IPS-11a (cell line): ENCODE results near the gene B9D2.
"Not testable (repeated sequence)": the region's sequence is repeated elsewhere in the genome, so short reads cannot be mapped to it uniquely, and the experiment has no call there.

Experiments used
- H3K4me3 ChIP-seq: one replicate; pipeline ENCODE4 v1.5.1; 2013; ENCODE audit warnings: low read depth, low read length, control low read depth

The B9D2 gene

GRCh38 chr19:41363753-41364523, at the start of gene B9D2:
Gene B9D2, minus strand, starts transcription at chr19:41364149. Its CDS starts 630 bp downstream, at chr19:41363519.
- peak within 1 kb of the TSS; percentile 97 for H3K4me3 ChIP-seq

- no peak overlapping the region for H3K4me3 ChIP-seq
These were observed 49.0 kb upstream of the B9D2 start for GRCh38 chr19:41412953-41413352.

- H3K4me3 ChIP-seq = no peak overlapping the region
These were observed 48.0 kb upstream of the B9D2 start for GRCh38 chr19:41411968-41412265.

DNA sequence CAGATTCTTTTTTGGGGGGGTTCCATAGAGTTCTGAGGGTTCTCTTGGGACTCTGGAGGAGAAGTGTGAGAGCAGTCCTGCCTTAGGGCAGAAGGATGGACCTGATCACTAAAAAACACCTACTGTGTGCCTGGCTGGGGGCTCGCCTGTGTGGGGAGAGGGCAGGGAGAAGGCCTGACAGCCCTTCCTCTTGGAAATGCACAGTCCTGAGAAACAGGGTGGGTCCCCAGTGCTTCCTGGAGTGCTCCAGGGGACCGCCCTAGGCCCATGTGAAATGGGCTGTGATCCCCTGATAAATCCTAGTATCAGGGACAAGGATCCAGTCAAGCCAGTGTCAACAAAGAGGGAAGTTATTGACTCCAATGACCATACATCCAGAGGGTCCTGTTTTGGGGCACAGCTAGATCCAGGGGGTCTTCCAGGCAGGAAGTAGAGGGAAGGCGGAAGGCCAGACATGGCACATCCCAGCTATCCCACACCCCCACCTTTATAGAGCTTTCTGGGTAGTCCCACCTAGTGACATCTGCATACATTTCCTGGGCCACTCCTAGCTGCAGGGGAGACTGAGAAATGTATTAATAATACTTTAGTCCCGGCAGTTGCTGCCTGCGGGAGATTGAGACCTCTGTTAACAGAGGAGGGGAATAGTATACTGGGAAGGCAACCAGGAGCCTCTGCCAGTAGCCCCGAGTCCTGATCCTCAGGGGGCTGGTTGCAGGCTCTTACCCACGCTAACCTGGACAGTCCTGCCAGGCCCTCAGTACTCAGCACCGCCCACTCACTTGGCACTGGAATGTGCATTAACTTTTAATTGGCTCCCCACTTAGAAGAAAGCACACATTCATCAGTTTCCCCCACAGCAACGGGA, 47.4 kb upstream of the B9D2 start:
- no peak overlapping the region for H3K4me3 ChIP-seq

- no peak overlapping the region for H3K4me3 ChIP-seq
These were observed 46.5 kb upstream of the B9D2 start for GRCh38 chr19:41410336-41411054.

DNA sequence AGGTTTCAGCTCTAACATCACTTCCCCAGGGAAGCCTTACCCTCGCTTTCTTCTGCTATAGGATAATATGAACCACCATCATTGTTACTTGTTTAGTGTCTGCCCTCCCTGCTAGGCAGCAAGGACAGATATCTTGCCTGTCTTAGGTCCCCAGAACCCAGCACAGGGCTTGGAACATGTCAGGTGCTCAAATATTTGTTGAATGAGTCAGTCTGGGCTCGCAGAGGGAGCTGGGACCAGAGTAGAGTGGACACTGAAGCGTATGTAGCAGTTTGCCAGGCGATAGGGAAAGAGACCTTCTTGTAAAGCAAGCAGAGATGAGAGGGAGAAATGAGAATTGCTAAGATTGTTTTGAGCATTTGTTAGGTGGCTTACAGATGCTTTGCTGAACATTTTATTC, 45.3 kb upstream of the B9D2 start:
- H3K4me3 ChIP-seq = no peak overlapping the region

DNA sequence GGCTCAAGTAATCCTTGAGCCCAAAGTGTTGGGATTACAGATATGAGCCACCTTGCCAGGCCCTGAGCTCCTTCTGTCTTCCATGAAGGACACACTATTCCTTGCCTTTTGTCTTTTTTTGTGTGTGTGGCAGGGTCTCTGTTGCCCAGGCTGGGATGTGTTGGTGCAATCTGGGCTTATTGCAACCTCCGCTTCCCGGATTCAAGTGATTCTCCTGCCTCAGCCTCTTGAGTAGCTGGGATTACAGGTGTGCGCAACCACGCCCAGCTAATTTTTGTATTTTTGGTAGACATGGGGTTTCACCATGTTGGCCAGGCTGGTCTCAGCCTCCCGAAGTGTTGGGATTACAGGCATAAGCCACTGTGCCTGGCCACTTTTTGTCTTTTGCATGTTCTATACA, 44.9 kb upstream of the B9D2 start:
- not testable (repeated sequence) for H3K4me3 ChIP-seq

DNA sequence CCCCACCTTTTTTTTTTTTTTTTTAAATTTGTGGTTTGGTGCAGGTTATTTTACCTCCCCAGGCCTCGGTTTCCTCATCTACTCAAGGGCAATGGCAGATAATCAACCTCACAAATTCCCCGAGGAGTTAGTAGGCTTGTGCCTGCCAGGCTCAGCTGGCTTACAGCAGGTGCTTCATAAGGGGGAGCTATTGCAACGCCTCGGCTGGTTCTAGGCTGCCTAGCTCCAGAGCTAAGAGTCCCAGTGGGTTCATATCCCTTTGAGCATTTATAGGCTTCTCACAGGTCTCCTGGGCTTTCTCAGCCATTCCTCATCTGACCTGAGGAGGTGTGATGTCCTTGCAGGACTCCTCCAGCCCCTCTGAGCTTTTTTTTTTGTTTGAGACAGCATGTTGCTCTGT, 44.3 kb upstream of the B9D2 start:
- no peak overlapping the region for H3K4me3 ChIP-seq

GRCh38 chr19:41407271-41407670, 43.3 kb upstream of the B9D2 start:
- no peak overlapping the region for H3K4me3 ChIP-seq

GRCh38 chr19:41405776-41406175, 41.8 kb upstream of the B9D2 start:
- no peak overlapping the region for H3K4me3 ChIP-seq

- H3K4me3 ChIP-seq = no peak overlapping the region
These were observed 39.4 kb upstream of the B9D2 start for GRCh38 chr19:41403181-41403970.

DNA sequence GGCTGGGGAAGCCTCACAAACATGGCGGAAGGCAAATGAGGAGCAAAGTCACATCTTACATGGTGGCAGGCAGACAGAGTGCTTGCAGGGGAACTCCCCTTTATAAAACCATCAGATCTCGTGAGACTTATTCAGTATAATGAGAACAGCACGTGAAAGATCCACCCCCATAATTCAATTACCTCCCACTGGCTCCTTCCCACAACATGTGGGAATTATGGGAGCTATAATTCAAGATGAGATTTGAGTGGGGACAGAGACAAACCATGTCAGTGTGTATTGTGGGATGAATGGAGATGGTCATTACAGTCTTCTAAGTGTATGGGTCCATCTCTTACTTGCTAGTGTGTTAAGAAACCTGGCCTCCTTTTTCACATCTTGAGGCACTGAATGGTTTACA, 38.1 kb upstream of the B9D2 start:
- H3K4me3 ChIP-seq = no peak overlapping the region

GRCh38 chr19:41401483-41401882, 37.5 kb upstream of the B9D2 start:
- no peak overlapping the region for H3K4me3 ChIP-seq

DNA sequence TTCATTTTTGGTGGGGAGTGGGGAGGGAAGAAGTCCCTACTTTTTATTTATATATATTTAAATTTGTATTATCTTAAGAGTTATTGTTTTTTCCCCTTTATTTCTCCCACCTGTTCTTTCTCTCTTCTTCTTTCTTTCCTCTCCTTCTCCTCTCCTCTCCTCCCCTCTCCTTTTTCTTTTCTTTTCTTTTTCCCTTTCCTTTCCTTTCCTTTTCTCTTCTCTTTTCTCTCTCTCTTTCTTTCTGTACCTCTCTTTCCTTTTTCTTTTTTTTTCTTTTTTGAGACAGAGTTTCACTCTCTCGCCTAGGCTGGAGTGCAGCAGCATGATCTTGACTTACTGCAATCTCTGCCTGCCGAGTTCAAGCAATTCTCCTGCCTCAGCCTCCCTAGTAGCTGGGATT, 35.6 kb upstream of the B9D2 start:
- H3K4me3 ChIP-seq = no peak overlapping the region

GRCh38 chr19:41399091-41399490, 35.1 kb upstream of the B9D2 start:
- H3K4me3 ChIP-seq = no peak overlapping the region

- H3K4me3 ChIP-seq = peak overlapping the region; percentile 87
These were observed 34.6 kb upstream of the B9D2 start for GRCh38 chr19:41398598-41398997.

DNA sequence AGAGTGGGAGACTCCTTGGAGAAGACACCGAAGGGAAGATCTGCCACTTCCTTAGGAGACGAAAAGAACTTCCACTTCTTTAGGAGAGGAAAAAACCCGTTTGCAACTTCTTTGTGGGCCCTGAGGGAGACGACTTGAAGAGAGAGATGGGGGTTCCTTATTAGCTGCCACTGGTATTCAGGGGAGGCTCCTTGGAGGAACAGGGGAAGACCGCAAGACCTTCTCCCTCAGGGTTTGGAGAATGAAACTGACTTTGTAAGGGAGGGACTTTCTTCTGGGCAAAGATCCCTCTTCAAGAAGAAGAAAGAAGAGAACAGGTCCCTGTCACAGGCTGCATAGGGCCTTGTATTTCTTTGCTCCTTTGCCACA, 34.1 kb upstream of the B9D2 start:
- peak overlapping the region; percentile 87 for H3K4me3 ChIP-seq

- H3K4me3 ChIP-seq = peak within 1 kb of the TSS; percentile 95
These were observed 33.4 kb upstream of the B9D2 start, which contains the start of the genes BCKDHA and EXOSC5 for GRCh38 chr19:41397086-41398049. Gene BCKDHA, plus strand, starts transcription at chr19:41397818. Its CDS starts 10 bp downstream, at chr19:41397828. Gene EXOSC5, minus strand, starts transcription at chr19:41397359. Its CDS starts 31 bp downstream, at chr19:41397328.

- H3K4me3 ChIP-seq = no peak overlapping the region
These were observed 31.4 kb upstream of the B9D2 start for GRCh38 chr19:41395355-41395754.

DNA sequence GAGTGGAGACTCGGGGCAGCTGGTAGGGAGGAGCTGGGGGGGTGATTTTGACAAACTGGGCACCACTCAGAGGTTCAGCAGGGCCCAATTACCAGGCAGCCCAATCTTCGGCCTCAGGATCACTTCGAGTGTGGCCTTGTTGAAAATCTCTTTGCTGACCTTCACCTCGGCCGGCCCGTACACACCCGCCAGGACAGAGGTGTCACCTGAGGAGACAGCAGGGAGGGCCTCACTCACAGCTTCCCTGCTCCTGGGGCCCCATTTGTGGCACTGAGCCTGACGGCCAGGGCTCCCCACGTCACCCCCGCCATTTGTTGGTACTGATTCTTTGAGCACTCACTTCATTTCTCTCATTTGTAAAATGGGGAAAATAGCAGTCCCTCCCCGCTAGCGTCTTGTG, 28.8 kb upstream of the B9D2 start:
- H3K4me3 ChIP-seq = no peak overlapping the region
